ENCODE measurements around the gene JOSD1.

JOSD1 gene

GRCh38 chr22:38700789-38701628 is at the start of gene JOSD1:
JOSD1 (minus strand) TSS chr22:38700943; CDS start chr22:38699987, 956 bp downstream.
- no peak for TF ChIP-seq GATA3 (IDR thresholded peaks at IDR 0.05; ENCODE audit: low read depth, low read length)
- no peak for TF ChIP-seq GATA2 (IDR thresholded peaks at IDR 0.05; ENCODE audit: low read depth, low read length)

- no peak for TF ChIP-seq GATA3 (IDR thresholded peaks at IDR 0.05; ENCODE audit: low read depth, low read length)
- no peak for TF ChIP-seq GATA2 (IDR thresholded peaks at IDR 0.05; ENCODE audit: low read depth, low read length)
These were observed 49.4 kb upstream of the JOSD1 start for GRCh38 chr22:38750104-38750503.

- TF ChIP-seq GATA2 (IDR thresholded peaks at IDR 0.05; ENCODE audit: low read depth, low read length) (no peak), GATA3 (IDR thresholded peaks at IDR 0.05; ENCODE audit: low read depth, low read length) (no peak)
These were observed 47.9 kb upstream of the JOSD1 start for GRCh38 chr22:38748487-38749136.

- TF ChIP-seq GATA3 (IDR thresholded peaks at IDR 0.05; ENCODE audit: low read depth, low read length) = no peak
- TF ChIP-seq GATA2 (IDR thresholded peaks at IDR 0.05; ENCODE audit: low read depth, low read length) = no peak
These were observed 45.1 kb upstream of the JOSD1 start for GRCh38 chr22:38745676-38746460.

- no peak for TF ChIP-seq GATA3 (IDR thresholded peaks at IDR 0.05; ENCODE audit: low read depth, low read length)
- TF ChIP-seq GATA2 (IDR thresholded peaks at IDR 0.05; ENCODE audit: low read depth, low read length) = no peak
These were observed 44.2 kb upstream of the JOSD1 start for GRCh38 chr22:38744981-38745380.

GRCh38 chr22:38742176-38742942 is 41.6 kb upstream of the JOSD1 start:
- no peak for TF ChIP-seq GATA2 (IDR thresholded peaks at IDR 0.05; ENCODE audit: low read depth, low read length)
- no peak for TF ChIP-seq GATA3 (IDR thresholded peaks at IDR 0.05; ENCODE audit: low read depth, low read length)

GRCh38 chr22:38741576-38741975 is 40.8 kb upstream of the JOSD1 start:
- TF ChIP-seq GATA3 (IDR thresholded peaks at IDR 0.05; ENCODE audit: low read depth, low read length) (no peak), GATA2 (IDR thresholded peaks at IDR 0.05; ENCODE audit: low read depth, low read length) (no peak)

GRCh38 chr22:38741166-38741565 is 40.4 kb upstream of the JOSD1 start:
- TF ChIP-seq GATA2 (IDR thresholded peaks at IDR 0.05; ENCODE audit: low read depth, low read length) (no peak), GATA3 (IDR thresholded peaks at IDR 0.05; ENCODE audit: low read depth, low read length) (no peak)

GRCh38 chr22:38740754-38741153 is 40.0 kb upstream of the JOSD1 start:
- TF ChIP-seq GATA2 (IDR thresholded peaks at IDR 0.05; ENCODE audit: low read depth, low read length) (no peak), GATA3 (IDR thresholded peaks at IDR 0.05; ENCODE audit: low read depth, low read length) (no peak)

- TF ChIP-seq GATA3 (IDR thresholded peaks at IDR 0.05; ENCODE audit: low read depth, low read length) = no peak
These were observed 39.5 kb upstream of the JOSD1 start for GRCh38 chr22:38740116-38740723.

- TF ChIP-seq GATA2 (IDR thresholded peaks at IDR 0.05; ENCODE audit: low read depth, low read length) (no peak), GATA3 (IDR thresholded peaks at IDR 0.05; ENCODE audit: low read depth, low read length) (no peak)
These were observed 38.7 kb upstream of the JOSD1 start for GRCh38 chr22:38739300-38740055.

- TF ChIP-seq GATA2 (IDR thresholded peaks at IDR 0.05; ENCODE audit: low read depth, low read length) (no peak), GATA3 (IDR thresholded peaks at IDR 0.05; ENCODE audit: low read depth, low read length) (no peak)
These were observed 37.8 kb upstream of the JOSD1 start for GRCh38 chr22:38738475-38739070.
